GM12892 (cell line): ENCODE data around the gene ATP5MC3.
A peak's percentile ranks its signal among the peaks of the same experiment; 100 is the strongest.

ENCODE experiments used
- DNase-seq: peaks from one replicate; pipeline ENCODE4 v3.0.0; 2011; ENCODE audit not compliant: insufficient read length
- FAIRE-seq: peaks from 2 replicates; lab custom pipeline; 2011; peaks lifted over from hg19 to GRCh38; lab: Jason Lieb, UNC
- POLR2A ChIP-seq: IDR thresholded peaks from 2 replicates; pipeline ENCODE4 v1.6.1; 2011; ENCODE audit warnings: low read depth, low read length, control low read depth
- POLR2AphosphoS5 ChIP-seq: IDR thresholded peaks from 2 replicates; pipeline ENCODE4 v1.6.1; 2011; ENCODE audit warnings: low read depth, low read length, control low read depth
- TAF1 ChIP-seq: IDR thresholded peaks from 2 replicates; pipeline ENCODE4 v1.6.1; 2011; ENCODE audit warnings: low read depth, mild to moderate bottlenecking, control low read depth, low read length, borderline replicate concordance

Gene ATP5MC3

GRCh38 chr2:175136334-175137215 is 44.9 kb downstream of the ATP5MC3 start:
- FAIRE-seq, result peak; percentile 67
- TF ChIP-seq TAF1, result no peak
- no peak for TF ChIP-seq POLR2A
- TF ChIP-seq POLR2AphosphoS5, result no peak
- no peak for DNase-seq

GRCh38 chr2:175135862-175136261 is 45.6 kb downstream of the ATP5MC3 start:
- no peak for TF ChIP-seq TAF1
- TF ChIP-seq POLR2AphosphoS5, result no peak
- no peak for TF ChIP-seq POLR2A
- no peak for DNase-seq
- FAIRE-seq, result no peak

- TF ChIP-seq POLR2AphosphoS5 (no peak), POLR2A (no peak), TAF1 (no peak)
- DNase-seq, result no peak
- no peak for FAIRE-seq
Observed at GRCh38 chr2:175135177-175135576, 46.3 kb downstream of the ATP5MC3 start.

GRCh38 chr2:175131252-175131651 is 50.3 kb downstream of the ATP5MC3 start:
- no peak for TF ChIP-seq TAF1
- no peak for TF ChIP-seq POLR2A
- TF ChIP-seq POLR2AphosphoS5, result no peak
- FAIRE-seq, result no peak
- DNase-seq, result no peak

- TF ChIP-seq POLR2A, result no peak
- TF ChIP-seq TAF1, result no peak
- TF ChIP-seq POLR2AphosphoS5, result no peak
- no peak for DNase-seq
- FAIRE-seq, result no peak
Observed at GRCh38 chr2:175126661-175127060, 54.8 kb downstream of the ATP5MC3 start.
